Measurements from ENCODE around the gene FKBP1A. TPM values are rescaled to one million over a fixed set of nuclear protein-coding genes. Genes with fewer than 3 reads are reported as not detected.

The FKBP1A gene
- total RNA-seq, 1 experiment from 2014 or later = 196 TPM

- H3K79me2 ChIP-seq (ENCODE audit: insufficient read depth, low read length) = peaks cover 9% of the 10 kb centered on the region; the same call in 1 of the 2 replicates
- no peaks in the 10 kb centered on the region; a peak in 2 of 5 replicates for H3K9me3 Mint-ChIP-seq
- H3K4me1 ChIP-seq (ENCODE audit: insufficient read depth, low read length) = peaks cover under 1% of the 10 kb centered on the region; the same call in 1 of the 2 replicates
- H2AFZ ChIP-seq (ENCODE audit: low read length) = no peak overlapping the region
- no peak overlapping the region for H3K18ac ChIP-seq (ENCODE audit: insufficient read length, low read depth, low read length)
- H3K36me3 Mint-ChIP-seq (ENCODE audit: insufficient read depth in 1 of 3, low read depth in 3 of 3) = peaks cover 0 to 3% (median 0%) of the 10 kb centered on the region in 3 experiments; a peak in 1 of 7 replicates
- no peak overlapping the region for H3K14ac ChIP-seq (ENCODE audit: insufficient read depth, low read length)
- H2BK12ac ChIP-seq (ENCODE audit: insufficient read length, low read depth, low read length) = no peak overlapping the region
- no peak overlapping the region for H2AK5ac ChIP-seq (ENCODE audit: insufficient read length, low read length)
- H3K79me1 ChIP-seq (ENCODE audit: insufficient read depth, low read depth, low read length, poor library complexity, severe bottlenecking) = peaks cover 5% of the 10 kb centered on the region
- H3K27ac ChIP-seq (ENCODE audit: insufficient read length, low read depth, low read length) = no peak overlapping the region
- no peak for TF ChIP-seq CTCF (conservative IDR thresholded peaks at IDR 0.05)
- no peak overlapping the region for H3K4me3 Mint-ChIP-seq
- H3K56ac ChIP-seq (ENCODE audit: insufficient read length, low read depth, low read length) = no peak overlapping the region
- DNase-seq = no peak
- no peak overlapping the region for H2BK5ac ChIP-seq (ENCODE audit: insufficient read length, low read length)
- no CpG with 5 or more reads among the region's 1 CpG for WGBS (ENCODE audit: extremely low coverage, insufficient read length, low lambda C conversion rate)
- no peak overlapping the region for H2BK120ac ChIP-seq (ENCODE audit: low read depth, low read length, poor library complexity, severe bottlenecking)
- peaks cover 9 to 18% of the 10 kb centered on the region in 2 experiments for H3K4me1 Mint-ChIP-seq
- H3K27ac Mint-ChIP-seq = no peak overlapping the region
- no peak overlapping the region for H4K8ac ChIP-seq (replicated peaks; ENCODE audit: insufficient read length, low read depth, low read length)
- no peak overlapping the region for H3T11ph ChIP-seq (ENCODE audit: low read length)
- no peaks in the 10 kb centered on the region for H4K20me1 ChIP-seq (ENCODE audit: control insufficient read depth, insufficient read depth, insufficient read length)
- H3K9me3 ChIP-seq (ENCODE audit: control insufficient read depth, low read depth, low read length) = no peaks in the 10 kb centered on the region
- H3K23me2 ChIP-seq (ENCODE audit: insufficient read length, low read depth, low read length, poor library complexity, severe bottlenecking) = peaks cover 13% of the 10 kb centered on the region
- H3K9ac ChIP-seq (ENCODE audit: extremely low read depth, insufficient read length, low read length) = no peak overlapping the region
- no peak overlapping the region for H3K23ac ChIP-seq (ENCODE audit: insufficient read length, low read depth, low read length)
- H3K4ac ChIP-seq (ENCODE audit: low read depth, low read length) = no peak overlapping the region
- no peak overlapping the region for H2BK15ac ChIP-seq (ENCODE audit: low read depth, low read length)
- no peak overlapping the region for H4K5ac ChIP-seq (ENCODE audit: insufficient read length, low read depth, low read length)
- no peak overlapping the region for H3K4me2 ChIP-seq (ENCODE audit: insufficient read depth, insufficient read length, low read length)
- H3K27me3 Mint-ChIP-seq (ENCODE audit: low read depth) = peaks cover 60% of the 10 kb centered on the region
- H2BK20ac ChIP-seq (ENCODE audit: low read depth, low read length, poor library complexity, severe bottlenecking) = no peak overlapping the region
- H3K27me3 ChIP-seq (ENCODE audit: insufficient read depth, low read length) = no peaks in the 10 kb centered on the region; the same call in 1 of the 2 replicates
- no peak overlapping the region for H4K91ac ChIP-seq (ENCODE audit: insufficient read length, low read depth, low read length)
Measured at GRCh38 chr20:1396264-1396663, 3.4 kb upstream of the FKBP1A start.

All from H9 (cell line).